Nephron (organoid): ENCODE data around the gene TNFRSF14.

Source experiments
- H3K27ac Mint-ChIP-seq, 3 experiments: 2 replicates each; pipeline ENCODE4 v1.8.0; 2020; ENCODE audit warnings: mixed read lengths in 3 of 3, mild to moderate bottlenecking in 2 of 3, moderate library complexity in 1 of 3
- H3K27me3 Mint-ChIP-seq: 2 replicates; pipeline ENCODE4 v1.8.0; 2021; ENCODE audit warnings: low read depth, mild to moderate bottlenecking, moderate library complexity, mixed read lengths
- H3K36me3 Mint-ChIP-seq: 2 replicates; pipeline ENCODE4 v1.8.0; 2020; ENCODE audit warnings: low read depth, mixed read lengths
- H3K4me1 Mint-ChIP-seq: 2 replicates; pipeline ENCODE4 v1.8.0; 2020; ENCODE audit warnings: mixed read lengths
- H3K4me3 Mint-ChIP-seq, 3 experiments: 2 replicates each; pipeline ENCODE4 v1.8.0; 2020; ENCODE audit warnings: mild to moderate bottlenecking in 3 of 3, mixed read lengths in 3 of 3, moderate library complexity in 2 of 3
- H3K9me3 Mint-ChIP-seq: 2 replicates; pipeline ENCODE4 v1.8.0; 2020; ENCODE audit warnings: mixed read lengths
- TF ChIP-seq, protein P1 (sequence below), 3 experiments: fragments of 200-600 bp; sonication (generic); IDR thresholded peaks; one replicate each; pipeline ENCODE4 v1.5.0; 2021; ENCODE audit warnings: antibody characterized with exemption in 3 of 3; ENCODE audit not compliant: unreplicated experiment in 3 of 3

Gene TNFRSF14

DNA sequence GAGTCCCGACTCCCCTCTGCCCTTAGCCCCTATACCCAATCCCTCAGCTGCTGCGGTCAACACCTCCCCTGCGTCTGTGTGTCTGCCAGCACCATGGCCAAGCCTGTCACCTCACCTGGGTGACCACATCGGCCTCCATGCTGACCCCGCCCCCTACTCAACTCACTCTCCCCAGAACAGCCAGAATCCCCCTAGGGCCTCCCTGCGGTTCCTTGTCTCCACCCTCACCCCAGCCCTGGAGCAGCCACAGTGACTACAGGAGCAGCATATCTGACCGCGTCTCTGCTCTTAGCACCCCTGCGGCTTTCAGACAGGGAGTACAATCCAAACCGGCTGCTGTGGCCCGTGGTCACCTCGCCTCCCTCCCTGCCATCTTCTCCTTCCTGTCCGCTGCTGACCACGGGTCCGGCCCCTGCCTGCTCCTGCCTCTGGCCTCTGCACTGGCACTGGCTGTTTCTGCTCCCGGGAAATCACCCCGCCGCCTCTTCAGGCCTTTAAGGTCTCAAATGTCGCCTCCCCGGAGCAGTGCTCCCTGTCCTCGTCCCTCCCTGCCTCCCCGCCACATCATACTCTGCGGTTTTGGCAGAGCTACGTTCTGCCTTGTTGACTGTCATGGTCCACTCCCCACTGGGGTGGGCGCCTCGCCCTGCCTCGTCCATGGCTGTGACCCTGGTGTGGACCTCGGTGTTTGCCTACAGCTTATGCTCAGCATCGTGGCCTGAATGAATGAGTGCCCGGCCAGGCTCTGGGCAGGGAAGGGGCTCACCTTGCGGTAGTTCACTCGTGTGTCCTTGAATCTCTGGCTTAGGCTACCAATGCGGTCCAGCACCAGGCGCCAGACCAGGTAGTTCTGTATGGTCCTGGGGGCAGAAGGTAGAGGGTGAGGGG lies 41.5 kb downstream of the TNFRSF14 start:
- no peaks in the 10 kb centered on the region for H3K4me1 Mint-ChIP-seq
- H3K27ac Mint-ChIP-seq = no peak overlapping the region
- no peak overlapping the region for H3K4me3 Mint-ChIP-seq
- H3K9me3 Mint-ChIP-seq = peaks cover 6% of the 10 kb centered on the region
- H3K27me3 Mint-ChIP-seq = peaks cover 17% of the 10 kb centered on the region
- H3K36me3 Mint-ChIP-seq = no peaks in the 10 kb centered on the region
- TF ChIP-seq, protein P1, sequence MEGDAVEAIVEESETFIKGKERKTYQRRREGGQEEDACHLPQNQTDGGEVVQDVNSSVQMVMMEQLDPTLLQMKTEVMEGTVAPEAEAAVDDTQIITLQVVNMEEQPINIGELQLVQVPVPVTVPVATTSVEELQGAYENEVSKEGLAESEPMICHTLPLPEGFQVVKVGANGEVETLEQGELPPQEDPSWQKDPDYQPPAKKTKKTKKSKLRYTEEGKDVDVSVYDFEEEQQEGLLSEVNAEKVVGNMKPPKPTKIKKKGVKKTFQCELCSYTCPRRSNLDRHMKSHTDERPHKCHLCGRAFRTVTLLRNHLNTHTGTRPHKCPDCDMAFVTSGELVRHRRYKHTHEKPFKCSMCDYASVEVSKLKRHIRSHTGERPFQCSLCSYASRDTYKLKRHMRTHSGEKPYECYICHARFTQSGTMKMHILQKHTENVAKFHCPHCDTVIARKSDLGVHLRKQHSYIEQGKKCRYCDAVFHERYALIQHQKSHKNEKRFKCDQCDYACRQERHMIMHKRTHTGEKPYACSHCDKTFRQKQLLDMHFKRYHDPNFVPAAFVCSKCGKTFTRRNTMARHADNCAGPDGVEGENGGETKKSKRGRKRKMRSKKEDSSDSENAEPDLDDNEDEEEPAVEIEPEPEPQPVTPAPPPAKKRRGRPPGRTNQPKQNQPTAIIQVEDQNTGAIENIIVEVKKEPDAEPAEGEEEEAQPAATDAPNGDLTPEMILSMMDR (IDR thresholded peaks at IDR 0.05; ENCODE audit: unreplicated experiment in 3 of 3) = no peak

DNA sequence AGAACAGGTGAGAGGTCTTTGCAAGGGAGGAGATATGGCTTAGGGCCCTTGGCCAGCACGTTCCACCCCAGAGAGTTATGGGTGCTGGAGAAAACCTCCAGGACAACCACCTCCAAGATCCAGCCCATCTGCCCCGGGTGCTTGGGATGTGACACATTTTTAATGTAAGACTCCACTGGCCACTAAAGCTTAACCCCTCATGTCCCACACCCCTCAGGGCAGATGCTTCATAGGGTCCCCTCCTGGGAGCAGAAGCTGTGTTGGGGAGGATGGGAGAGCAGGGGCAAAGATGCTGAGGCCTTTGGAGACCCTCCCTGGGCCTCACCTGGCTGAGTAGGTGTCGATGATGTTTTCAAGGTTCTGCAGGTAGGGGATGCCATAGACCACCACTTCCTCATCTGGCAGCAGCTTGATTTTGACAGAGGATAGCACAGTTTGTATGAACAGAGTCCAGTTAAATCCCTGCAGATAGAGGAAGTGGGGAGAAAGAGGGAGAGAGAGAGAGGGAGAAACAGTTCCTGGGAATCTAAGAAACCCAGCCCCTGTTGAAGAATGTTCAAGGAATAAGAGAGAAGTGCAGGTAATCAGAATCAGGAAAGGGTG lies 42.3 kb downstream of the TNFRSF14 start:
- TF ChIP-seq, protein P1 (IDR thresholded peaks at IDR 0.05; ENCODE audit: unreplicated experiment in 3 of 3) = no peak
- no peak overlapping the region for H3K27ac Mint-ChIP-seq
- H3K4me3 Mint-ChIP-seq = no peak overlapping the region
- peaks cover 19% of the 10 kb centered on the region for H3K27me3 Mint-ChIP-seq
- peaks cover 6% of the 10 kb centered on the region for H3K9me3 Mint-ChIP-seq
- H3K36me3 Mint-ChIP-seq = no peaks in the 10 kb centered on the region
- H3K4me1 Mint-ChIP-seq = no peaks in the 10 kb centered on the region

DNA sequence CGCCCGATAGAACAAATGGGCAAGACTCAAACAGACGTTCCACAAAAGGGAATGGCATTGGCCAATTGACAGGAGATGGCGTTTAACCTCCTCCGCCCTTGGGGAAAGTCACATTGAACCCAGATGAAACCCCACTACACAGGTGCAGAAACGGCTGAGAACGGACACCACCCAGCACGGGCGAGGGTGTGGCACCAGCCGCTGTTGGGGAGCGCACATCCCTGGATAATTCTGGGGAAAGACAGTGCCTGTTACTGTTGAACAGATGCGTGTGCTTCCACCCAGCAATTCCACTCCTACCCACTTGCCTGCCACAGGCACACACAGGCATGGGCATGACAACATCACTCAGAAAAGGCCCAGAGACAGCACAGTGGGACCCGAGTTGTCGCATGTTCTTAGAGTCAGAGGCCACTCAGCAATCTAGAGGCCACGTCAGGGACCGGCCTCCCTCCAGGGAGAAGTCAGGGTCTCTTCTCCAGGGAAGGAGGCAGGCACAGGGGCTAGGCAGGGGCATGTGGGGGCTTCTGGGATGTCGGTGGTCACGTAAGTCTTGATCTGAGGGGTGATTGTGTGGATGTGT lies 45.6 kb downstream of the TNFRSF14 start:
- peak overlapping the region in 1 of 3 experiments; percentile 17 for H3K27ac Mint-ChIP-seq
- TF ChIP-seq, protein P1 (IDR thresholded peaks at IDR 0.05; ENCODE audit: unreplicated experiment in 3 of 3) = no peak
- no peaks in the 10 kb centered on the region for H3K36me3 Mint-ChIP-seq
- H3K4me1 Mint-ChIP-seq = no peaks in the 10 kb centered on the region
- H3K4me3 Mint-ChIP-seq = no peak overlapping the region
- peaks cover 19% of the 10 kb centered on the region for H3K27me3 Mint-ChIP-seq
- peaks cover 6% of the 10 kb centered on the region for H3K9me3 Mint-ChIP-seq

DNA sequence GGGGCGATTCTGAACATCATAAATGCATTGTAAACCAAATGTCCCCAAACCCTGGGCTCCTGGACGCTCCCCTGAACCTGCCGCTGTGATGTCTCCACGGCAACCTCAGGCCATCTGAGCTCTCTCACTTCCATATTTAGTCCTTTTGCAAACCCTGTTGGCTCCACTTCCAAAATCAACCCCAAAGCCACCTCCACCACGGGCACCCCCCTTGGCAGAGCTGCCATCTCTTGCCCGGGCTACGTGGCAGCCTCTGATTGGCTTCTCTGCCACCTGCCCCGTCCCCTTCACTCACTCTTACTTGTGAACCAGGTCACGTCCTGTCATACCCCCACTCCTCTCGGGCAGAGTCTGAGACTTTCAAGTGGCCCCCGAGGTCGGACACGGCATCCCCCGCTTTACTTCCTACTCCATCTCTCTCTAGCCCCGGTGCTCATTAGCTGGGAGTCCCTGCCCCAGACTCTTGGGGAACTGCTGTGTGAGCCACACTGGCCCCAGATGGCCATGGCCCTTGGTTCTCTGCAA lies 46.2 kb downstream of the TNFRSF14 start:
- Mint-ChIP-seq H3K4me3 (no peak overlapping the region), H3K27me3 (peaks cover 19% of the 10 kb centered on the region), H3K4me1 (no peaks in the 10 kb centered on the region), H3K27ac (peak overlapping the region in 1 of 3 experiments; percentile 17), H3K36me3 (no peaks in the 10 kb centered on the region), H3K9me3 (peaks cover 6% of the 10 kb centered on the region)
- TF ChIP-seq, protein P1 (IDR thresholded peaks at IDR 0.05; ENCODE audit: unreplicated experiment in 3 of 3) = no peak

DNA sequence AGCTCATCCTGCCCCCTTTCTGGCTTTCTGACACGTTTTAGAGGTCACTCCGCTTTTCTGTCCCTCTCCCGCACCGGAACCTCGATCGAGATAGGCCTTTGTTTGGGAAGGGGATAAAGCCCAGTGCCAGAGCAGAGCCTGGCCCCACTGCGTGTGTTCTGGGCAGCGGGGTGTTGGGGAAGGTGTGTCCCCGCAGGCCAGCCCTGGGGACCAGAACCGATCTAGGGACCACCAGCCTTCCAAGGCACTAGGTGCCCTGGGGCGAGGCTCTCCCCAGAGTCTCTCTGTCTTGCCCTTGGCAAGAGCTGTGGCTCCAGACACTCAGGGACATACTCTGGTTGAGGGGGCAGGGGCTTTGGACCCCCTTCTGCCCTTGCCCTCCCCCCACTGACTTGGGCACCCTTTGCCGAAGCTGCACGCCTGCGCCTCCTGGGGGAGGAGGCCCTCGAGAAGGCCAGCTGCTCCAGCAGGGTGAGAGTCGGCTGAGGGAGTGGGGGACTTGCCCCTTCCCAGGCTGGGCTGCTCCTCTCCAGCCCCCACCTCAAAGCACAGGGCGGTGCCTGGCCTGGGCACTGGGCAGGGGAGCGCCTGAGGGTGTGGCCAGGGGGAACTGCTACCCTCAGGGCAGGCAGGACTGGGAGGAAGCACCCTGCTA lies 46.8 kb downstream of the TNFRSF14 start:
- no peak overlapping the region for H3K27ac Mint-ChIP-seq
- H3K36me3 Mint-ChIP-seq = no peaks in the 10 kb centered on the region
- TF ChIP-seq, protein P1 (IDR thresholded peaks at IDR 0.05; ENCODE audit: unreplicated experiment in 3 of 3) = no peak
- peaks cover 19% of the 10 kb centered on the region for H3K27me3 Mint-ChIP-seq
- H3K4me1 Mint-ChIP-seq = peaks cover under 1% of the 10 kb centered on the region
- peaks cover 6% of the 10 kb centered on the region for H3K9me3 Mint-ChIP-seq
- H3K4me3 Mint-ChIP-seq = no peak overlapping the region
